GM10266 (cell line): ENCODE results near the gene TAS2R38.

Experiments
- DNase-seq: peaks from one replicate; pipeline ENCODE4 v3.0.0; 2012; ENCODE audit errors: extremely low spot score
- TF ChIP-seq, protein P1 (sequence below): IDR thresholded peaks from 2 replicates; pipeline ENCODE4 v1.5.1; 2012; ENCODE audit warnings: mild to moderate bottlenecking, low read depth; ENCODE audit not compliant: control insufficient read depth, insufficient read depth; ENCODE audit errors: missing control alignments

Gene TAS2R38

GRCh38 chr7:141949911-141950310 is 23.7 kb downstream of the TAS2R38 start:
- DNase-seq = no peak
- TF ChIP-seq, protein P1, sequence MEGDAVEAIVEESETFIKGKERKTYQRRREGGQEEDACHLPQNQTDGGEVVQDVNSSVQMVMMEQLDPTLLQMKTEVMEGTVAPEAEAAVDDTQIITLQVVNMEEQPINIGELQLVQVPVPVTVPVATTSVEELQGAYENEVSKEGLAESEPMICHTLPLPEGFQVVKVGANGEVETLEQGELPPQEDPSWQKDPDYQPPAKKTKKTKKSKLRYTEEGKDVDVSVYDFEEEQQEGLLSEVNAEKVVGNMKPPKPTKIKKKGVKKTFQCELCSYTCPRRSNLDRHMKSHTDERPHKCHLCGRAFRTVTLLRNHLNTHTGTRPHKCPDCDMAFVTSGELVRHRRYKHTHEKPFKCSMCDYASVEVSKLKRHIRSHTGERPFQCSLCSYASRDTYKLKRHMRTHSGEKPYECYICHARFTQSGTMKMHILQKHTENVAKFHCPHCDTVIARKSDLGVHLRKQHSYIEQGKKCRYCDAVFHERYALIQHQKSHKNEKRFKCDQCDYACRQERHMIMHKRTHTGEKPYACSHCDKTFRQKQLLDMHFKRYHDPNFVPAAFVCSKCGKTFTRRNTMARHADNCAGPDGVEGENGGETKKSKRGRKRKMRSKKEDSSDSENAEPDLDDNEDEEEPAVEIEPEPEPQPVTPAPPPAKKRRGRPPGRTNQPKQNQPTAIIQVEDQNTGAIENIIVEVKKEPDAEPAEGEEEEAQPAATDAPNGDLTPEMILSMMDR = no peak

DNA sequence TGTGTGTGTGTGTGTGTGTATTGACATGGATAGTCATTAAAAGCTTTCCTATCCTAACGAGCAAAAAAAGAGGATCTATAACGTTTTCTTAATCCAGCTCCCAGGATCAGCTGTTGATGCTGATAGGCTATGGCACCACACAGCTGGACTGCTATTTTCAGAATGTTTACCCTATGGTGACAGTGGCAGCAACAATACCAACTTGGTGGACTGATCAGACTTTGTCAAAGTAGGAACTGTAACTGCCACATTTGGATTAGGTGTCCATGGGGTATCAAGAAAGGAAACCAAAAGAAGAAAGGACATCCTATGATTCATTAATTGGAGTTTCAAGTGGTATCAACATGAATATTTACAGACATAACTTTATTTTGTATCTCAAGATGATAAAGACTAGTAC is 24.1 kb downstream of the TAS2R38 start:
- TF ChIP-seq, protein P1 = no peak
- DNase-seq = no peak

GRCh38 chr7:141949021-141949420 is 24.6 kb downstream of the TAS2R38 start:
- no peak for DNase-seq
- TF ChIP-seq, protein P1 = no peak

DNA sequence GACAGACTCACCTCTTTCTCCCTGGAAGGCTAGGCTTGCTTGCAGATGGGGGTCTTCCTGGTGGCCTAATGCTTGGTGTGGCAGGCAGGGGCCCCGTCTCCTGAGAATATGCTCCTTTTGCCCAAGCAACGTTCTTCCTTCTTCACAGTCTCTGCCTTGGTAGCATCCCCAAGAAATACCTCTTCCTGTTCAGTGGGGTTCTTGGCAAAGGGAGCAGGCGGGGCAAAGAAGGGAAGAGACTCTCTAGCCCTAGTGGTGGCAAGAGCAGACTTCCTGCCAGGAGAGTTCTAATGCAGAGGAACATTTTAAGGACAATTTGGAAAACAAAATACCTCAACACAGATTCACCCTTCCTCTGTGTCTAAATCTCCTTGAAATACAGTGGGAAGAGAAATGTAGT is 26.8 kb downstream of the TAS2R38 start, which contains the start of gene CLEC5A:
CLEC5A (minus strand) TSS at position 179 of the 400 bp plus-strand sequence. CDS start 682 bp downstream, outside the sequence.
- TF ChIP-seq, protein P1 = no peak
- no peak for DNase-seq

GRCh38 chr7:141945356-141945755 is 28.2 kb downstream of the TAS2R38 start:
- TF ChIP-seq, protein P1 = no peak
- DNase-seq = no peak

DNA sequence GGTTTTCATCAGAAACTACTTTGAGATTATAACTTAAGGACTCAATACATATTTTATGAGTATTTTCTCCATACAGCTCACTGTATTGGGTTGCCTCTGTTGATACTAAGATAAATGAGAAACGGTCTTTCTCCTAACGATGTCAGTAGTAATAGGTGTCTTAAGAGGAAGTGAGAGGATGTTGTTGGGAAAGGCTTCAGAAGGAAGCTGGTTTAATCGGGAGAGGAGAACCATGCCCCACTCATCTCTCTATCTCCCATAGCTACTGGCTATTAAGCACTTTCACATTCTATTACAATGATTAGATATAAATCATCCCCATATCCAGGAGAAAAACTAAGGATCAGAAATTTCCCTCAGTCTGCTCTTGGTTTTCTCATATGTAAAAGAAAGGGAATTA is 28.8 kb downstream of the TAS2R38 start:
- DNase-seq = no peak
- TF ChIP-seq, protein P1 = no peak

DNA sequence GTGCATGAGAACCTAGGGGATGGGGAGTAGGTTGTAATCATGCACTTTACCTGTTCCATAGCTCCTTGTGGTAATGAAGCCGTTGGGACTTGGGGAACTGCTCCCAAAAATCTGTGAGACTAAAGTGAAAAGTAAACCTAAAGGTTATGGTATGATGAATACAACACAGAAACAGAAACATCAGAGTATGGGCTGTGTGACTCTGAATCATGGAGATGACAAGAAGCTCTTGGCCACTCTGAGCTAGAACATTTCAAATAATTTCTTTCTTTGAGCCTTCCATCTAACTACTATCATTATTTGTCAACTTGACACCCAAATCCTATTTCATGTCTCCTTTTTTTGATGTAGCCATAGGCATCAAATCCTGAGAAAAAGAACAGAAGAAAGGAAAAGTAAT is 29.7 kb downstream of the TAS2R38 start:
- TF ChIP-seq, protein P1 = no peak

GRCh38 chr7:141941075-141941474 is 32.5 kb downstream of the TAS2R38 start:
- TF ChIP-seq, protein P1 = no peak
- no peak for DNase-seq

More for the DNA sequence above, 29.7 kb downstream of the TAS2R38 start:
- DNase-seq = no peak
